Astrocyte (in vitro differentiated cells and primary cell): Measurements from ENCODE around the gene IMMP2L. TPM values are rescaled to one million over a fixed set of nuclear protein-coding genes. Genes with fewer than 3 reads are reported as not detected.

Experiments used
- DNase-seq: peaks from one replicate; pipeline ENCODE4 v3.0.0-alpha.2; 2010; ENCODE audit warnings: low read depth
- FAIRE-seq: peaks from 2 replicates; lab custom pipeline; 2011; peaks lifted over from hg19 to GRCh38; lab: Jason Lieb, UNC
- H2AFZ ChIP-seq: 2 replicates; pipeline ENCODE4 v1.6.0; 2012; ENCODE audit warnings: low read depth, low read length, inconsistent platforms
- H3K27ac ChIP-seq: 2 replicates; pipeline ENCODE4 v1.5.1; 2011; ENCODE audit warnings: low read depth, low read length, inconsistent platforms
- H3K27me3 ChIP-seq: 2 replicates; pipeline ENCODE4 v1.6.0; 2011; ENCODE audit warnings: low read length, inconsistent platforms; ENCODE audit not compliant: insufficient read depth
- H3K36me3 ChIP-seq: 2 replicates; pipeline ENCODE4 v1.5.1; 2011; ENCODE audit warnings: low read length, inconsistent platforms; ENCODE audit not compliant: insufficient read depth
- H3K4me1 ChIP-seq: 2 replicates; pipeline ENCODE4 v1.5.1; 2011; ENCODE audit warnings: low read length, inconsistent platforms; ENCODE audit not compliant: insufficient read depth
- H3K4me2 ChIP-seq: 2 replicates; pipeline ENCODE4 v1.6.0; 2012; ENCODE audit warnings: low read length, inconsistent platforms
- H3K4me3 ChIP-seq: 2 replicates; pipeline ENCODE4 v1.5.1; 2011; ENCODE audit warnings: low read depth, mild to moderate bottlenecking, low read length, inconsistent platforms; ENCODE audit not compliant: insufficient read depth
- H3K79me2 ChIP-seq: 2 replicates; pipeline ENCODE4 v1.6.0; 2012; ENCODE audit warnings: mild to moderate bottlenecking, low read length, inconsistent platforms; ENCODE audit not compliant: insufficient read depth
- H3K9ac ChIP-seq: 2 replicates; pipeline ENCODE4 v1.6.0; 2012; ENCODE audit warnings: mild to moderate bottlenecking, low read length, inconsistent platforms
- H3K9me3 ChIP-seq: 2 replicates; pipeline ENCODE4 v1.5.1; 2012; ENCODE audit warnings: low read depth, mild to moderate bottlenecking, low read length, inconsistent platforms; ENCODE audit not compliant: insufficient read depth
- H4K20me1 ChIP-seq: 2 replicates; pipeline ENCODE4 v1.6.0; 2012; ENCODE audit warnings: low read length, inconsistent platforms; ENCODE audit not compliant: insufficient read depth
- H3K27ac Mint-ChIP-seq: one replicate; pipeline ENCODE4 v1.8.0; 2021; ENCODE audit warnings: mild to moderate bottlenecking, mixed read lengths; ENCODE audit not compliant: unreplicated experiment
- H3K27me3 Mint-ChIP-seq: one replicate; pipeline ENCODE4 v1.8.0; 2021; ENCODE audit warnings: low read depth, mixed read lengths; ENCODE audit not compliant: unreplicated experiment
- H3K36me3 Mint-ChIP-seq: one replicate; pipeline ENCODE4 v1.8.0; 2021; ENCODE audit warnings: low read depth, mixed read lengths; ENCODE audit not compliant: unreplicated experiment
- H3K4me1 Mint-ChIP-seq: one replicate; pipeline ENCODE4 v1.8.0; 2021; ENCODE audit warnings: low read depth, mixed read lengths; ENCODE audit not compliant: unreplicated experiment
- H3K4me3 Mint-ChIP-seq: one replicate; pipeline ENCODE4 v1.8.0; 2021; ENCODE audit warnings: mild to moderate bottlenecking, moderate library complexity, mixed read lengths; ENCODE audit not compliant: unreplicated experiment
- H3K9me3 Mint-ChIP-seq: one replicate; pipeline ENCODE4 v1.8.0; 2021; ENCODE audit warnings: mild to moderate bottlenecking, mixed read lengths; ENCODE audit not compliant: unreplicated experiment
- EZH2 ChIP-seq: IDR thresholded peaks from 2 replicates; pipeline ENCODE4 v1.6.1; 2012; ENCODE audit warnings: mild to moderate bottlenecking, low read length, inconsistent platforms; ENCODE audit not compliant: insufficient read depth
- total RNA-seq: library from RNA; stranded (reverse); gene quantifications from 2 replicates; pipeline ENCODE4 v1.2.1, GENCODE V29; 2021
- TF ChIP-seq, protein P1 (sequence below): IDR thresholded peaks from 2 replicates; pipeline ENCODE4 v1.5.1; 2011; ENCODE audit warnings: low read depth, mild to moderate bottlenecking, inconsistent platforms, low read length, moderate library complexity; ENCODE audit not compliant: insufficient read depth

The IMMP2L gene
- total RNA-seq, 1 donor from 2014 or later, result 13.8 TPM

DNA sequence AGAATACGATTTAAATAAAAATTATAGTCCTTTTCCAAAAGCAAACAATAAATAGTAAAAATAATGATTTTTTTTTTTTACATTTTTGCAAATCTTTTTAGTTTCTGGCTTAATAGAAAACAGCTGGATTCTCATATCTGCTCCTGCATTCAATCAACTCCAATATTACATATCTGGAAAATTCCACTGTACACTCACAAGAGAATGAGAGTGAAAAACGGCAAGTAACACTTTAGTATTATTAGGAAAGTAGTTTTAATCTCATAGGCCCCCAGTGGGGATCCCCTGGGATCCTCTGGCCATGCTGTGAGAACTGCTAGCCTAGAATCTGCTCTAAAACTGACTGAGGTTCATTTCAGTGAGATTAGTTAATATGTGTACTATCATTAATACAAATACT, 599.9 kb downstream of the IMMP2L start:
- DNase-seq (no peak), FAIRE-seq (no peak)
- no peak overlapping the region for H3K4me3 ChIP-seq
- H3K9me3 Mint-ChIP-seq, result no peaks in the 10 kb centered on the region
- no peak overlapping the region for H3K27ac ChIP-seq
- no peaks in the 10 kb centered on the region for H3K4me1 Mint-ChIP-seq
- no peak overlapping the region for H3K27ac Mint-ChIP-seq
- TF ChIP-seq EZH2, result no peak
- TF ChIP-seq, protein P1, sequence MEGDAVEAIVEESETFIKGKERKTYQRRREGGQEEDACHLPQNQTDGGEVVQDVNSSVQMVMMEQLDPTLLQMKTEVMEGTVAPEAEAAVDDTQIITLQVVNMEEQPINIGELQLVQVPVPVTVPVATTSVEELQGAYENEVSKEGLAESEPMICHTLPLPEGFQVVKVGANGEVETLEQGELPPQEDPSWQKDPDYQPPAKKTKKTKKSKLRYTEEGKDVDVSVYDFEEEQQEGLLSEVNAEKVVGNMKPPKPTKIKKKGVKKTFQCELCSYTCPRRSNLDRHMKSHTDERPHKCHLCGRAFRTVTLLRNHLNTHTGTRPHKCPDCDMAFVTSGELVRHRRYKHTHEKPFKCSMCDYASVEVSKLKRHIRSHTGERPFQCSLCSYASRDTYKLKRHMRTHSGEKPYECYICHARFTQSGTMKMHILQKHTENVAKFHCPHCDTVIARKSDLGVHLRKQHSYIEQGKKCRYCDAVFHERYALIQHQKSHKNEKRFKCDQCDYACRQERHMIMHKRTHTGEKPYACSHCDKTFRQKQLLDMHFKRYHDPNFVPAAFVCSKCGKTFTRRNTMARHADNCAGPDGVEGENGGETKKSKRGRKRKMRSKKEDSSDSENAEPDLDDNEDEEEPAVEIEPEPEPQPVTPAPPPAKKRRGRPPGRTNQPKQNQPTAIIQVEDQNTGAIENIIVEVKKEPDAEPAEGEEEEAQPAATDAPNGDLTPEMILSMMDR, result no peak
- H3K27me3 Mint-ChIP-seq, result no peaks in the 10 kb centered on the region
- no peak overlapping the region for H3K9ac ChIP-seq
- no peak overlapping the region for H3K4me2 ChIP-seq
- no peak overlapping the region for H2AFZ ChIP-seq
- H4K20me1 ChIP-seq, result no peaks in the 10 kb centered on the region
- H3K4me1 ChIP-seq, result no peaks in the 10 kb centered on the region
- no peaks in the 10 kb centered on the region for H3K36me3 ChIP-seq
- H3K4me3 Mint-ChIP-seq, result no peak overlapping the region
- H3K79me2 ChIP-seq, result no peaks in the 10 kb centered on the region
- H3K36me3 Mint-ChIP-seq, result no peaks in the 10 kb centered on the region
- H3K27me3 ChIP-seq, result no peaks in the 10 kb centered on the region
- H3K9me3 ChIP-seq, result no peaks in the 10 kb centered on the region

DNA sequence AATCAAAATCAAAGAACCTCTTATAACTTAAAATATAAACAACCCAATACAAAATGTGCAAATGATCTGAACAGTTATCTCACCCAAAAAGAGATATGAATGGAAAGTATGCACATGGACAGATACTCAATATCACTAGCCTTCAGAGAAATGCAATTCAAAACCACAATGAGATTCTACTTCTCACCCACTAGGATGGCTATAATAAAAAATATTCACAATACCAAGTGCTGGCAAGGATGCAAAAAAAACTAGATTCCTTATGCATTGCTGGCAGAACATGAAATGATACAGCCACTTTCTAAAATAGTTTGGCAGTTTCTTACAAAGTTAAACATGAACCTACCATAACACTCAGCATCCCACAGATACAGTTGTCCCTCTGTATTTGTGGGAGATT, 601.5 kb downstream of the IMMP2L start:
- no peak overlapping the region for H2AFZ ChIP-seq
- Mint-ChIP-seq H3K36me3 (no peaks in the 10 kb centered on the region), H3K4me3 (no peak overlapping the region), H3K4me1 (no peaks in the 10 kb centered on the region), H3K27ac (no peak overlapping the region), H3K27me3 (no peaks in the 10 kb centered on the region), H3K9me3 (no peaks in the 10 kb centered on the region)
- H3K27ac ChIP-seq, result no peak overlapping the region
- H3K79me2 ChIP-seq, result no peaks in the 10 kb centered on the region
- no peaks in the 10 kb centered on the region for H3K4me1 ChIP-seq
- FAIRE-seq (no peak), DNase-seq (peak; percentile 53)
- TF ChIP-seq EZH2, result no peak
- TF ChIP-seq, protein P1, result no peak
- no peaks in the 10 kb centered on the region for H3K36me3 ChIP-seq
- no peak overlapping the region for H3K4me3 ChIP-seq
- no peak overlapping the region for H3K9ac ChIP-seq
- H3K27me3 ChIP-seq, result no peaks in the 10 kb centered on the region
- H4K20me1 ChIP-seq, result no peaks in the 10 kb centered on the region
- H3K9me3 ChIP-seq, result no peaks in the 10 kb centered on the region
- H3K4me2 ChIP-seq, result no peak overlapping the region

DNA sequence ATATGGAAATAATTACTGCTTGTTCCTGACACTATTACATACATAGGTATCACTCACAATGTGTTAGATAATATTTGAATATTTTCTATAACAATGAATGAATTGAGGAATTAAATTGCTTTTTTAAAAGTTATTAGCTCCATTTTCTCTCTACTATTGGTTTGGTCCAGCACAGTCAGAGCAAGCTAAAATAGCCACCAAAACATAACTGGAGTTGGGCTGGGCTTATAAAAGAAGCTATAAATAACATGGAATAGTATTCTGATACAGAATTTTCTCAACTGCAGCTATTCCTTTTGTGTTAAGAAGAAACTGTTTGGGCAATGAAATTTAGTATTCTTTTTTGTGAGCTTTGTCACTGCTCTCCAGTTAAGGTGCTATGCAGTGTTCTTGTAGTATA, 614.0 kb downstream of the IMMP2L start:
- no peak for TF ChIP-seq EZH2
- TF ChIP-seq, protein P1, result no peak
- Mint-ChIP-seq H3K27ac (no peak overlapping the region), H3K4me1 (peaks cover 13% of the 10 kb centered on the region), H3K4me3 (no peak overlapping the region), H3K36me3 (no peaks in the 10 kb centered on the region), H3K27me3 (no peaks in the 10 kb centered on the region), H3K9me3 (no peaks in the 10 kb centered on the region)
- Histone ChIP-seq H3K4me3 (no peak overlapping the region), H3K27me3 (no peaks in the 10 kb centered on the region), H3K36me3 (no peaks in the 10 kb centered on the region), H4K20me1 (no peaks in the 10 kb centered on the region), H3K4me1 (no peaks in the 10 kb centered on the region), H2AFZ (no peak overlapping the region), H3K79me2 (no peaks in the 10 kb centered on the region), H3K9me3 (no peaks in the 10 kb centered on the region), H3K9ac (no peak overlapping the region), H3K27ac (no peak overlapping the region), H3K4me2 (no peak overlapping the region)
- DNase-seq (no peak), FAIRE-seq (no peak)
